Liver (tissue), 9 donors: ENCODE results near the gene SOBP. TPM values are rescaled to one million over a fixed set of nuclear protein-coding genes. Genes with fewer than 3 reads are reported as not detected.

Experiments
- DNase-seq: peaks from one replicate; pipeline ENCODE4 v3.0.0-alpha.2; 2017; ENCODE audit warnings: low spot score
- H3K27ac ChIP-seq, 2 donors: one replicate each; pipeline ENCODE4 v1.7.0; 2013; ENCODE audit warnings: inconsistent platforms in 2 of 2, low read length in 2 of 2, control low read depth in 1 of 2, low read depth in 1 of 2, mild to moderate bottlenecking in 1 of 2
- H3K27me3 ChIP-seq, 4 donors: one replicate each; pipeline versions ENCODE4 v1.6.1 to v1.7.0; 2013; ENCODE audit warnings: low read length in 3 of 4, inconsistent platforms in 1 of 4, mild to moderate bottlenecking in 1 of 4, moderate library complexity in 1 of 4; ENCODE audit not compliant: control insufficient read depth in 4 of 4, insufficient read depth in 4 of 4
- H3K36me3 ChIP-seq, 4 donors: one replicate each; pipeline versions ENCODE4 v1.6.1 to v1.7.0; 2013; ENCODE audit warnings: low read length in 3 of 4, mild to moderate bottlenecking in 3 of 4, low read depth in 1 of 4, moderate library complexity in 1 of 4; ENCODE audit not compliant: control insufficient read depth in 4 of 4, insufficient read depth in 3 of 4
- H3K4me1 ChIP-seq, 4 donors: one replicate each; pipeline versions ENCODE4 v1.6.1 to v1.7.0; 2013; ENCODE audit warnings: low read length in 3 of 4, mild to moderate bottlenecking in 3 of 4, moderate library complexity in 1 of 4; ENCODE audit not compliant: control insufficient read depth in 4 of 4, insufficient read depth in 4 of 4
- H3K4me3 ChIP-seq, 3 donors: one replicate each; pipeline versions ENCODE4 v1.6.1 to v1.7.0; 2013; ENCODE audit warnings: low read length in 3 of 3, control low read depth in 1 of 3, low read depth in 1 of 3, mild to moderate bottlenecking in 1 of 3
- H3K9ac ChIP-seq, 2 donors: one replicate each; pipeline ENCODE4 v1.7.0; 2013; ENCODE audit warnings: low read length in 2 of 2, mild to moderate bottlenecking in 2 of 2, moderate library complexity in 2 of 2, control low read depth in 1 of 2, low read depth in 1 of 2
- H3K9me3 ChIP-seq, 4 donors: one replicate each; pipeline versions ENCODE4 v1.6.1 to v1.7.0; 2013; ENCODE audit warnings: low read length in 3 of 4; ENCODE audit not compliant: control insufficient read depth in 4 of 4
- EGR1 ChIP-seq, 2 donors: IDR thresholded peaks; 2 replicates each; pipeline ENCODE4 v1.6.1; 2016 to 2018; ENCODE audit warnings: antibody characterized with exemption in 2 of 2, low read depth in 2 of 2
- FOXA1 ChIP-seq: IDR thresholded peaks from 2 replicates; pipeline ENCODE4 v1.6.1; 2016; ENCODE audit warnings: antibody characterized with exemption
- FOXA2 ChIP-seq: IDR thresholded peaks from 2 replicates; pipeline ENCODE4 v1.6.1; 2016; ENCODE audit warnings: antibody characterized with exemption
- GABPA ChIP-seq, 2 donors: IDR thresholded peaks in 1 of 2; conservative IDR thresholded peaks in 1 of 2; 2 replicates each; pipeline ENCODE4 v1.6.1; 2016; ENCODE audit warnings: antibody characterized with exemption in 2 of 2, mild to moderate bottlenecking in 1 of 2, moderate library complexity in 1 of 2
- HNF4A ChIP-seq, 2 donors: conservative IDR thresholded peaks; 2 replicates each; pipeline ENCODE4 v1.6.1; 2016; ENCODE audit warnings: antibody characterized with exemption in 2 of 2, mild to moderate bottlenecking in 2 of 2
- HNF4G ChIP-seq: IDR thresholded peaks from 2 replicates; pipeline ENCODE4 v1.6.1; 2016; ENCODE audit warnings: antibody characterized with exemption
- JUND ChIP-seq, 2 donors: IDR thresholded peaks; 2 replicates each; pipeline ENCODE4 v1.6.1; 2016; ENCODE audit warnings: antibody characterized with exemption in 2 of 2
- NR2F2 ChIP-seq: IDR thresholded peaks from 2 replicates; pipeline ENCODE4 v1.6.1; 2016; ENCODE audit warnings: antibody characterized with exemption
- RAD21 ChIP-seq, 2 donors: IDR thresholded peaks; 2 replicates each; pipeline ENCODE4 v1.6.1; 2016; ENCODE audit warnings: antibody characterized with exemption in 2 of 2, mild to moderate bottlenecking in 2 of 2
- RXRA ChIP-seq, 2 donors: IDR thresholded peaks; 2 replicates each; pipeline ENCODE4 v1.6.1; 2017 to 2018; ENCODE audit warnings: antibody characterized with exemption in 2 of 2, mild to moderate bottlenecking in 1 of 2
- SP1 ChIP-seq: IDR thresholded peaks from 2 replicates; pipeline ENCODE4 v1.6.1; 2018; ENCODE audit warnings: antibody characterized with exemption, mild to moderate bottlenecking
- TAF1 ChIP-seq: conservative IDR thresholded peaks from 2 replicates; pipeline ENCODE4 v1.6.1; 2016; ENCODE audit warnings: antibody characterized with exemption, mild to moderate bottlenecking
- YY1 ChIP-seq: IDR thresholded peaks from 2 replicates; pipeline ENCODE4 v1.6.1; 2016; ENCODE audit warnings: antibody characterized with exemption, mild to moderate bottlenecking
- WGBS: extraction: QIAGEN DNeasy Blood & Tissue Kit; methylation state at CpG from one replicate; pipeline ENCODE4 v1.1.7; 2013; 5-methylcytosine and 5-hydroxymethylcytosine counted together
- polyA plus RNA-seq, 2 donors: library from polyadenylated mRNA; stranded (reverse) in 1 of 2; unstranded in 1 of 2; fragments of 200-250 nt in 1 of 2; fragments of >200 nt in 1 of 2; fragmentation: Nextera tagmentation in 1 of 2; extraction: Ambion mirVana in 1 of 2; gene quantifications; one replicate each; pipeline versions ENCODE4 v1.2.1 to v1.2.3, GENCODE V29; 2013 to 2015
- total RNA-seq, 2 donors: library from RNA; depleted of rRNA; stranded (reverse); fragments of >200 nt; gene quantifications; one replicate each; pipeline ENCODE4 v1.2.3, GENCODE V29; 2014
- TF ChIP-seq, protein P1 (sequence below): IDR thresholded peaks from 2 replicates; pipeline ENCODE4 v1.6.1; 2016; ENCODE audit warnings: antibody characterized with exemption
- TF ChIP-seq, protein P2 (sequence below): IDR thresholded peaks from 2 replicates; pipeline ENCODE4 v1.6.1; 2016; ENCODE audit warnings: antibody characterized with exemption
- TF ChIP-seq, protein P3 (sequence below): IDR thresholded peaks from 2 replicates; pipeline ENCODE4 v1.6.1; 2016; ENCODE audit warnings: antibody characterized with exemption, mild to moderate bottlenecking
- TF ChIP-seq, protein P4 (sequence below): fragments of 150-350 bp; IDR thresholded peaks from 2 replicates; pipeline ENCODE4 v1.5.1; 2017; ENCODE audit warnings: improper control_type of control experiment, low read depth, low read length; ENCODE audit not compliant: missing input control
- TF ChIP-seq, protein P5 (sequence below): IDR thresholded peaks from 2 replicates; pipeline ENCODE4 v1.6.1; 2016; ENCODE audit warnings: antibody characterized with exemption
- donor health status: healthy.
- donor health status: healthy.
- donor health status: healthy.
- donor health status: healthy.
- donor health status: healthy.

Gene SOBP
- total and polyA plus RNA-seq, 4 donors = 0.99 to 5.4 (median 1.9) TPM

DNA sequence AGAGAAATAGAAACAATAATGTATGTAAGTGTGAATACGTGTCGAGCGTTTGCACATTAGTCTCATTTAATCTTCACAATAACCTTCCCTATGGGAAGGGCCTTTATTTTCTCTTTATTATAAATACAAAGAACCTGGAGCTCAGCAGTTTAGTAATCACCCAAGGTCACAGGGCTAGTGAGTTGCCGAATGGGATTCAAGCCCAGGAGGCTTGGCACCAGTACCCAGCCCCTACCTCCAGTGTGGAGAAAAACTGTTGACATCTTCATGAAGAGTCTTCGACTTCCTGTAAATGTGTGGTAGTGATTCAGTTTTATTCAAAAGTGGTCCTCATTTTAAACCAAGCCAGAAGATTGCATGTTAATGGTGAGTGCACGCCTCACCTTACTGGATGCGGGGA is 171.4 kb downstream of the SOBP start:
- H3K4me1 ChIP-seq = peaks cover under 1 to 7% (median 2%) of the 10 kb centered on the region in 4 donors
- no peak overlapping the region for H3K4me3 ChIP-seq
- DNase-seq = no peak
- 89% methylated on average over 7 of the region's 7 CpGs for WGBS
- H3K36me3 ChIP-seq = no peaks in the 10 kb centered on the region
- H3K27me3 ChIP-seq = no peaks in the 10 kb centered on the region
- H3K27ac ChIP-seq = no peak overlapping the region
- H3K9me3 ChIP-seq = no peaks in the 10 kb centered on the region
- TF ChIP-seq, protein P1, sequence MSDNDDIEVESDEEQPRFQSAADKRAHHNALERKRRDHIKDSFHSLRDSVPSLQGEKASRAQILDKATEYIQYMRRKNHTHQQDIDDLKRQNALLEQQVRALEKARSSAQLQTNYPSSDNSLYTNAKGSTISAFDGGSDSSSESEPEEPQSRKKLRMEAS = no peak
- TF ChIP-seq JUND (IDR thresholded peaks at IDR 0.05) = no peak
- no peak for TF ChIP-seq EGR1 (IDR thresholded peaks at IDR 0.05; ENCODE audit: low read depth in 2 of 2)
- TF ChIP-seq FOXA2 = no peak
- no peak for TF ChIP-seq HNF4G
- no peak for TF ChIP-seq NR2F2
- TF ChIP-seq HNF4A (conservative IDR thresholded peaks at IDR 0.05) = no peak
- no peak for TF ChIP-seq RAD21 (IDR thresholded peaks at IDR 0.05)
- no peak for TF ChIP-seq YY1
- no peak for TF ChIP-seq SP1
- no peak for TF ChIP-seq GABPA (IDR thresholded peaks at IDR 0.05 in 1 of 2, conservative IDR thresholded peaks at IDR 0.05 in 1 of 2)
- TF ChIP-seq, protein P2, sequence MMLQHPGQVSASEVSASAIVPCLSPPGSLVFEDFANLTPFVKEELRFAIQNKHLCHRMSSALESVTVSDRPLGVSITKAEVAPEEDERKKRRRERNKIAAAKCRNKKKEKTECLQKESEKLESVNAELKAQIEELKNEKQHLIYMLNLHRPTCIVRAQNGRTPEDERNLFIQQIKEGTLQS = no peak
- TF ChIP-seq RXRA (IDR thresholded peaks at IDR 0.05) = no peak
- TF ChIP-seq, protein P3, sequence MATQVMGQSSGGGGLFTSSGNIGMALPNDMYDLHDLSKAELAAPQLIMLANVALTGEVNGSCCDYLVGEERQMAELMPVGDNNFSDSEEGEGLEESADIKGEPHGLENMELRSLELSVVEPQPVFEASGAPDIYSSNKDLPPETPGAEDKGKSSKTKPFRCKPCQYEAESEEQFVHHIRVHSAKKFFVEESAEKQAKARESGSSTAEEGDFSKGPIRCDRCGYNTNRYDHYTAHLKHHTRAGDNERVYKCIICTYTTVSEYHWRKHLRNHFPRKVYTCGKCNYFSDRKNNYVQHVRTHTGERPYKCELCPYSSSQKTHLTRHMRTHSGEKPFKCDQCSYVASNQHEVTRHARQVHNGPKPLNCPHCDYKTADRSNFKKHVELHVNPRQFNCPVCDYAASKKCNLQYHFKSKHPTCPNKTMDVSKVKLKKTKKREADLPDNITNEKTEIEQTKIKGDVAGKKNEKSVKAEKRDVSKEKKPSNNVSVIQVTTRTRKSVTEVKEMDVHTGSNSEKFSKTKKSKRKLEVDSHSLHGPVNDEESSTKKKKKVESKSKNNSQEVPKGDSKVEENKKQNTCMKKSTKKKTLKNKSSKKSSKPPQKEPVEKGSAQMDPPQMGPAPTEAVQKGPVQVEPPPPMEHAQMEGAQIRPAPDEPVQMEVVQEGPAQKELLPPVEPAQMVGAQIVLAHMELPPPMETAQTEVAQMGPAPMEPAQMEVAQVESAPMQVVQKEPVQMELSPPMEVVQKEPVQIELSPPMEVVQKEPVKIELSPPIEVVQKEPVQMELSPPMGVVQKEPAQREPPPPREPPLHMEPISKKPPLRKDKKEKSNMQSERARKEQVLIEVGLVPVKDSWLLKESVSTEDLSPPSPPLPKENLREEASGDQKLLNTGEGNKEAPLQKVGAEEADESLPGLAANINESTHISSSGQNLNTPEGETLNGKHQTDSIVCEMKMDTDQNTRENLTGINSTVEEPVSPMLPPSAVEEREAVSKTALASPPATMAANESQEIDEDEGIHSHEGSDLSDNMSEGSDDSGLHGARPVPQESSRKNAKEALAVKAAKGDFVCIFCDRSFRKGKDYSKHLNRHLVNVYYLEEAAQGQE = no peak
- TF ChIP-seq, protein P4, sequence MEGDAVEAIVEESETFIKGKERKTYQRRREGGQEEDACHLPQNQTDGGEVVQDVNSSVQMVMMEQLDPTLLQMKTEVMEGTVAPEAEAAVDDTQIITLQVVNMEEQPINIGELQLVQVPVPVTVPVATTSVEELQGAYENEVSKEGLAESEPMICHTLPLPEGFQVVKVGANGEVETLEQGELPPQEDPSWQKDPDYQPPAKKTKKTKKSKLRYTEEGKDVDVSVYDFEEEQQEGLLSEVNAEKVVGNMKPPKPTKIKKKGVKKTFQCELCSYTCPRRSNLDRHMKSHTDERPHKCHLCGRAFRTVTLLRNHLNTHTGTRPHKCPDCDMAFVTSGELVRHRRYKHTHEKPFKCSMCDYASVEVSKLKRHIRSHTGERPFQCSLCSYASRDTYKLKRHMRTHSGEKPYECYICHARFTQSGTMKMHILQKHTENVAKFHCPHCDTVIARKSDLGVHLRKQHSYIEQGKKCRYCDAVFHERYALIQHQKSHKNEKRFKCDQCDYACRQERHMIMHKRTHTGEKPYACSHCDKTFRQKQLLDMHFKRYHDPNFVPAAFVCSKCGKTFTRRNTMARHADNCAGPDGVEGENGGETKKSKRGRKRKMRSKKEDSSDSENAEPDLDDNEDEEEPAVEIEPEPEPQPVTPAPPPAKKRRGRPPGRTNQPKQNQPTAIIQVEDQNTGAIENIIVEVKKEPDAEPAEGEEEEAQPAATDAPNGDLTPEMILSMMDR = no peak
- TF ChIP-seq, protein P5, sequence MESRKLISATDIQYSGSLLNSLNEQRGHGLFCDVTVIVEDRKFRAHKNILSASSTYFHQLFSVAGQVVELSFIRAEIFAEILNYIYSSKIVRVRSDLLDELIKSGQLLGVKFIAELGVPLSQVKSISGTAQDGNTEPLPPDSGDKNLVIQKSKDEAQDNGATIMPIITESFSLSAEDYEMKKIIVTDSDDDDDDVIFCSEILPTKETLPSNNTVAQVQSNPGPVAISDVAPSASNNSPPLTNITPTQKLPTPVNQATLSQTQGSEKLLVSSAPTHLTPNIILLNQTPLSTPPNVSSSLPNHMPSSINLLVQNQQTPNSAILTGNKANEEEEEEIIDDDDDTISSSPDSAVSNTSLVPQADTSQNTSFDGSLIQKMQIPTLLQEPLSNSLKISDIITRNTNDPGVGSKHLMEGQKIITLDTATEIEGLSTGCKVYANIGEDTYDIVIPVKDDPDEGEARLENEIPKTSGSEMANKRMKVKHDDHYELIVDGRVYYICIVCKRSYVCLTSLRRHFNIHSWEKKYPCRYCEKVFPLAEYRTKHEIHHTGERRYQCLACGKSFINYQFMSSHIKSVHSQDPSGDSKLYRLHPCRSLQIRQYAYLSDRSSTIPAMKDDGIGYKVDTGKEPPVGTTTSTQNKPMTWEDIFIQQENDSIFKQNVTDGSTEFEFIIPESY = no peak
- no peak for TF ChIP-seq TAF1
- TF ChIP-seq FOXA1 = no peak
- no peak overlapping the region for H3K9ac ChIP-seq
